GM18858 (cell line): Measurements from ENCODE around the gene PLA1A.
"Not testable (repeated sequence)": the region's sequence is repeated elsewhere in the genome, so short reads cannot be mapped to it uniquely, and the experiment has no call there.

Source experiments
- ATAC-seq: cut with Tn5 transposase; IDR thresholded peaks from one replicate; pipeline ENCODE4 v1.9.1; 2021; ENCODE audit not compliant: unreplicated experiment

Gene PLA1A

DNA sequence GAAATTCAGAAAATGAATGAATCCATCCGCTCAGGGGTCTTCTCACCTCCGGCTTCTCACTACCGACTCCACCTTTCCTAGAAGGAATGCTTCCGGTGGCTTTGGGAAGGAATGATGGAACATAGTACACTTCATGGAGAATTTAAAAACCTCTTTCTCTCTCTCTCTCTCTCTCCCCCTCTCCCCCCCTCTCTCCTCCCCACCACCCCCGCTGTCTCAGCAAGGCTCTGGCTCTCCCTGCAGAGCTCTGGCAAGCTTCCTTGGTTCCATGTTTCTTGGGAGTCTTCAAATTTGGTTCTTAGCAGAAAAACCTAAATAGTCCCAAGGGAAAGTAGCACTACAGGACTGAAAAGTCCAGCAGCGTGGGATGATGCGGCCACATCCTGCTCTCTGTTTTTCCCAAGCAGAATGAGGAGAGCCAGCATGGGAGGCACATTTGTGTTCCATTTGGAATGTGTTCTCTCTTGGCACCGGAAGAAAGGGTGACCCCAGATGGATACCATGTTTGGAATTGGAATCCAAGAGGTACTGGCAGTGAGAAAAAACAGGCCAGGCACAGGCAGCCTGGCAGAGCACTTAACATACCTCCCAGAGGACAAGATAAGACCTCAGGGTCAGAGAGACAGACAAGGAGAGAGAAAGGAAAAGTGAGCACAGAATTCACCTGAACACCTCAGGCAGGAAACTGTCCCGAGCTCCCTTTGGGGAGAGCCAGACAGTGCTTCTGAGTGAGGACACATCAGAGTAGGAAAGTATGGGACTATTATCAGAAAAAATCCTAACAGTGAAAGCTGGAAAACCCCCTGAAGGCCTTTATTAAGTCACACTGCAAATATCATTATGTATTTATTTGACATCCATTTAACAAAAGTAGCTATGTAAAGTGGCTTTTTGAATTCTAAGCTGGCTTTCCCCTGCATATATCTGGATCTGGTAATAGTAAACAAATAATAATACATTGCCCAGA, 63.1 kb downstream of the PLA1A start, which contains the start of gene POPDC2:
Gene POPDC2 (minus strand): TSS at position 116 of the 967 bp plus-strand sequence. CDS start 166 bp downstream, outside the sequence.
- no peak for ATAC-seq

DNA sequence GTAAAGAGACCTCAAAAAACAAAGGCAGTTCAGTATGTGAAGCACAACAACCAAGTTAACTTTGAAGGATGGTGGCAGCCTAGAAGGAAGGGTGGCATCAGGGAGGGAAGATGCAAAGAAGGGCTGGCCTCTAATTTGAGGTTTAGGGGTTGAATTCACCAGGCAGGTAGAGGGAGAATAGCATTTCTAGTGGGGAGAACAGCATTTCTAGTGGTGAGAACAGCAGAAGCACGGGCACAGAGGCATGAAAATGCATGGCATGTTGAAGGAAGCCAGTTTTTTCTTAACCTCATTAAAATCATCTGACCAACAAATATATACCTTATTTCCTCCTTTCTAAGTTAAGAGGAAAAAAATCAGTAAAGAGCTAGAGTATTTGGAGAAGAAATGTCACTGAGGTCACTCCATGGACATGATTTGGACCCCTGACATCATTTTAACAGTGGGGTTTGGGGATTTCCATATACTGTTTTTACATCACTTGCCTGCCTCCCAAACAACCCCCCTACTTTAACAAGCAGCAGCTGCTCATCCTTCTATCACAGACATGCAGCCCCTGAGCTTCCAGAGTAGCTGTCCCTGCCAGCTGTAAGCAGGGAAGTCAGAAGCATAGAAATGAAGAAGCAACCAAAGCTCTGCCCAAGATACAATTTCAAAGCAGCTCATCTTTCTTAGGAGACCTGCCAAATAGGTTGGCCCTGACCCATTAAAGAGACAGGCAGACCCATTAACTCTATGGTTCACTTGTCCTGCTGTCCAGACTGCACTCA, 65.1 kb downstream of the PLA1A start:
- ATAC-seq = no peak

GRCh38 chr3:119663885-119664284, 66.2 kb downstream of the PLA1A start:
- ATAC-seq = no peak

- ATAC-seq = no peak
These were observed 66.7 kb downstream of the PLA1A start for GRCh38 chr3:119664370-119664769.

DNA sequence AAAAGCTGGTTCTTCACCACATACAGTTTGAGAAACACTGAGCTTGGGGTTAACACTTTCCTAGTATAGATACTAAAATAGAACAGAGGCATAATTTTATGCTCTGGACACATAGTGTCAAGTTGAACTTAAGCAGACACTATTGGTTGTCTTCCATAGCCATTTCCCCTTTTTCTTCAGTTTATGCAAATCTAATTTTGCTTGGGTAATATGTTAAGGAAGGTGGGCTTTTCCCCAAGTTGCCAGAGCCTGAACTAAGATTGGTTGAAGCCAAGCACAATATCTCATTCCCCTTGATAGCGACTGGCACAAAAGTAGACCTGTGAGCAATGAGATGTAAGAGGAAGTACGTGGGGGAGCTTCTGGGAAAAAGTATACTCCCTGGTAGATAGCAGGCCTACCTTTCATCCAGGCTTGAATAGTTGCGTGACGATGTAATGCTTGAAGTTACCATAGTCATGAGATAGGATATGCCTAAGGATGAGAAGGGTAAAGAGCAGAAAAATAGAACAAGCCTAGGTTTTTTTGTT, 67.2 kb downstream of the PLA1A start:
- ATAC-seq = no peak

DNA sequence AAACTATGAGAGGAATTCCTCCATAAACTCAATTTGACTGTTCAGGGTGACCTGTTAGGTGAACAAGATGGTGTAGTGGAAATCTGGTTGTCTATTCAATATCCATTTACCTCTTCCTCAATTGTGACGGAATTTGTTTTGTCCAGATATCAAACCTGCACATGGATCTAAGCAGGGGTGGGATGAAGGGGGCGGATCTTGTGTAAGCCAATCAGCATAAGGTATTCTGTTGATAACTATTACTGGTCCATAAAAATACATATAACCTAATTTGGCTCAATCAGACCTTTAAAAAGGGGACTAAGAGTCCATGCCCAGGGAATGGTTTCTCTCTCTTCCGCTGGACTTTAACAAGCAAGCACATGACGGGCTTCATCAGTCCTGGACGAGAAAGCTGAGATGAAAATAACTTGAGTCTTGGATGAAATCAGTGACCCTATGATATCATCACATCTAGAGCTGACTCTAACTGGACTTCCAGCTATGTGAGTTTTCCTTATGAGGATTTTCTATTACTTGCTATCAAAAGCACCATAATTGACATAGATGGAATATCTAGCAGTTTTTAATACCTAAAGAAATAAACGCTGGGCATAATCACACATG, 68.4 kb downstream of the PLA1A start:
- no peak for ATAC-seq

GRCh38 chr3:119669906-119670570, 72.4 kb downstream of the PLA1A start:
- no peak for ATAC-seq

GRCh38 chr3:119672776-119673175, 75.1 kb downstream of the PLA1A start:
- ATAC-seq = no peak

DNA sequence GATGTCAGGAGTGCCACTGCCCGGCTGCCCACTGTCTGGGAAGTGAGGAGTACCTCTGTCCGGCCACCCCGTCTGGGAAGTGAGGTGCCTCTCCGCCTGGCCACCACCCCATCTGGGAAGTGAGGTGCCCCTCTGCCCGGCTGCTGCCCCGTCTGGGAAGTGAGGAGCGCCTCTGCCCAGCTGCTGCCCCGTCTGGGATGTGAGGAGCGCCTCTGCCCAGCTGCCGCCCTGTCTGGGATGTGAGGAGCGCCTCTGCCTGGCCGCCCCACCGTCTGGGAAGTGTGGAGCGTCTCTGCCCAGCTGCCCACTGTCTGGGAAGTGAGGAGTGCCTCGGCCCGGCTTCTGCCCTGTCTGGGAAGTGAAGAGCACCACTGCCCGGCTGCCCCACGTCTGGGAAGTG, 76.2 kb downstream of the PLA1A start:
- ATAC-seq = no peak

GRCh38 chr3:119675188-119675874, 77.6 kb downstream of the PLA1A start:
- ATAC-seq = no peak

GRCh38 chr3:119676020-119676419, 78.3 kb downstream of the PLA1A start:
- no peak for ATAC-seq

- peak; percentile 86 for ATAC-seq
These were observed 79.3 kb downstream of the PLA1A start, which contains the start of gene COX17 for GRCh38 chr3:119676771-119677640. TSS of gene COX17 (minus strand) at chr3:119677406. CDS start at chr3:119677310, 96 bp downstream.

DNA sequence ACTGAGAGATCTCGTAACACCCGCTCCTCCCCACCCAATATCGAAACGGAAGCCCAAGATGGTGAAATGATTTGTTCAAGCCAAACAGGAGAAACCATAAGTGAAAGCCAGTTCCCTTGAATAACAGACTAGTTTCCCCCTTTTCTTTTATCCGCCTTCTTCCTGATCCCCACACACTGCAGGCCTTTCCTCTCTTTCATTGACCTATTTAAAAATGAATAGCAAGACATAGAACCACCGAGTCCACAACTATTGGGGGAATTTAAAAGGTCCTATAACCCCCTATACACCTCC, 79.9 kb downstream of the PLA1A start:
- ATAC-seq = no peak

- ATAC-seq = not testable (repeated sequence)
These were observed 80.5 kb downstream of the PLA1A start for GRCh38 chr3:119678209-119678608.
